ENCODE measurements around the gene IFNA1.

IFNA1 gene

GRCh38 chr9:21450733-21451394, 10.6 kb downstream of the IFNA1 start:
- no peak for TF ChIP-seq CTCF (IDR thresholded peaks at IDR 0.05; ENCODE audit: extremely low read depth, missing control alignments)
- DNase-seq (ENCODE audit: low spot score) = no peak

- DNase-seq (ENCODE audit: low spot score) = no peak
- TF ChIP-seq CTCF (IDR thresholded peaks at IDR 0.05; ENCODE audit: extremely low read depth, missing control alignments) = no peak
These were observed 12.4 kb downstream of the IFNA1 start for GRCh38 chr9:21452681-21453080.

GRCh38 chr9:21454149-21454548, 13.9 kb downstream of the IFNA1 start:
- DNase-seq (ENCODE audit: low spot score) = no peak
- TF ChIP-seq CTCF (IDR thresholded peaks at IDR 0.05; ENCODE audit: extremely low read depth, missing control alignments) = no peak

- peak; percentile 65 for TF ChIP-seq CTCF (IDR thresholded peaks at IDR 0.05; ENCODE audit: extremely low read depth, missing control alignments)
- peak; percentile 37 for DNase-seq (ENCODE audit: low spot score)
These were observed 15.1 kb downstream of the IFNA1 start for GRCh38 chr9:21455320-21455719.

GRCh38 chr9:21461377-21461776, 21.1 kb downstream of the IFNA1 start:
- no peak for TF ChIP-seq CTCF (IDR thresholded peaks at IDR 0.05; ENCODE audit: extremely low read depth, missing control alignments)
- DNase-seq (ENCODE audit: low spot score) = no peak

- no peak for TF ChIP-seq CTCF (IDR thresholded peaks at IDR 0.05; ENCODE audit: extremely low read depth, missing control alignments)
These were observed 24.9 kb downstream of the IFNA1 start for GRCh38 chr9:21465138-21465537.

GRCh38 chr9:21465859-21466518, 25.8 kb downstream of the IFNA1 start:
- peak; percentile 66 for DNase-seq (ENCODE audit: low spot score)
- TF ChIP-seq CTCF (IDR thresholded peaks at IDR 0.05; ENCODE audit: extremely low read depth, missing control alignments) = peak; percentile 53

More at GRCh38 chr9:21465138-21465537, 24.9 kb downstream of the IFNA1 start:
- DNase-seq (ENCODE audit: low spot score) = no peak

Measured in GM20000 (cell line).